Stimulated activated effector memory CD8-positive, alpha-beta T cell treated with anti-CD3 and anti-CD28 coated beads, Interleukin-12 subunit alpha, Interleukin-12 subunit beta, amount 100 ng/mL, for 72 hours (primary cell): ENCODE measurements around the gene GAS6.
"Not testable (repeated sequence)": the region's sequence is repeated elsewhere in the genome, so short reads cannot be mapped to it uniquely, and the experiment has no call there.

ENCODE experiments used
- ATAC-seq: fragments of 150-1000 bp; cut with Tn5 transposase; 2 replicates; pipeline ENCODE4 v1.10.0; 2021
- DNase-seq, 2 donors: peaks; one replicate each; pipeline ENCODE4 v3.0.0; 2021 to 2022; ENCODE audit warnings: low spot score in 2 of 2
- H3K27ac Mint-ChIP-seq: one replicate; pipeline ENCODE4 v1.8.0; 2022; ENCODE audit warnings: mild to moderate bottlenecking, mixed read lengths
- H3K36me3 Mint-ChIP-seq: one replicate; pipeline ENCODE4 v1.8.0; 2022; ENCODE audit warnings: mild to moderate bottlenecking, mixed read lengths
- H3K4me1 Mint-ChIP-seq: one replicate; pipeline ENCODE4 v1.8.0; 2022; ENCODE audit warnings: mixed read lengths
- H3K4me3 Mint-ChIP-seq: one replicate; pipeline ENCODE4 v1.8.0; 2022; ENCODE audit warnings: mild to moderate bottlenecking, mixed read lengths
- H3K9me3 Mint-ChIP-seq: one replicate; pipeline ENCODE4 v1.8.0; 2022; ENCODE audit warnings: mixed read lengths

The GAS6 gene

GRCh38 chr13:113843063-113843654 lies 20.7 kb downstream of the GAS6 start:
- H3K4me1 Mint-ChIP-seq, result peaks cover 50% of the 10 kb centered on the region
- peaks cover 5% of the 10 kb centered on the region for H3K36me3 Mint-ChIP-seq
- ATAC-seq, result no peak
- H3K4me3 Mint-ChIP-seq, result no peak overlapping the region
- peaks cover 5% of the 10 kb centered on the region for H3K9me3 Mint-ChIP-seq
- no peak for DNase-seq
- H3K27ac Mint-ChIP-seq, result no peak overlapping the region

- Mint-ChIP-seq H3K4me3 (no peak overlapping the region), H3K27ac (peak overlapping the region; percentile 7)
Measured at GRCh38 chr13:113842336-113843062, 21.4 kb downstream of the GAS6 start.

GRCh38 chr13:113841353-113841650 lies 22.6 kb downstream of the GAS6 start:
- Mint-ChIP-seq H3K4me3 (no peak overlapping the region), H3K36me3 (peaks cover 5% of the 10 kb centered on the region), H3K4me1 (peaks cover 54% of the 10 kb centered on the region), H3K9me3 (peaks cover 5% of the 10 kb centered on the region), H3K27ac (peak overlapping the region; percentile 7)
- no peak for ATAC-seq
- DNase-seq, result no peak

More at GRCh38 chr13:113842336-113843062, 21.4 kb downstream of the GAS6 start:
- no peak for DNase-seq
- Mint-ChIP-seq H3K36me3 (peaks cover 5% of the 10 kb centered on the region), H3K9me3 (peaks cover 5% of the 10 kb centered on the region), H3K4me1 (peaks cover 53% of the 10 kb centered on the region)
- no peak for ATAC-seq

GRCh38 chr13:113840541-113841352 lies 23.1 kb downstream of the GAS6 start:
- H3K4me3 Mint-ChIP-seq, result no peak overlapping the region
- H3K9me3 Mint-ChIP-seq, result peaks cover 5% of the 10 kb centered on the region
- H3K36me3 Mint-ChIP-seq, result peaks cover 5% of the 10 kb centered on the region
- H3K27ac Mint-ChIP-seq, result peak overlapping the region; percentile 7
- ATAC-seq, result no peak
- DNase-seq, result no peak
- H3K4me1 Mint-ChIP-seq, result peaks cover 48% of the 10 kb centered on the region

- Mint-ChIP-seq H3K9me3 (peaks cover 5% of the 10 kb centered on the region), H3K4me1 (peaks cover 37% of the 10 kb centered on the region), H3K36me3 (peaks cover 3% of the 10 kb centered on the region), H3K4me3 (no peak overlapping the region), H3K27ac (no peak overlapping the region)
- ATAC-seq (no peak), DNase-seq (no peak)
Measured at GRCh38 chr13:113839536-113840204, 24.2 kb downstream of the GAS6 start.

GRCh38 chr13:113838711-113839201 lies 25.1 kb downstream of the GAS6 start:
- no peak overlapping the region for H3K27ac Mint-ChIP-seq
- peaks cover 28% of the 10 kb centered on the region for H3K4me1 Mint-ChIP-seq
- no peak overlapping the region for H3K4me3 Mint-ChIP-seq
- H3K36me3 Mint-ChIP-seq, result no peaks in the 10 kb centered on the region
- peaks cover 5% of the 10 kb centered on the region for H3K9me3 Mint-ChIP-seq
- no peak for DNase-seq
- ATAC-seq, result no peak

GRCh38 chr13:113837560-113838355 lies 26.1 kb downstream of the GAS6 start:
- ATAC-seq (peak; percentile 27), DNase-seq (no peak)
- Mint-ChIP-seq H3K27ac (peak overlapping the region; percentile 67), H3K4me1 (peaks cover 24% of the 10 kb centered on the region), H3K36me3 (no peaks in the 10 kb centered on the region), H3K4me3 (no peak overlapping the region), H3K9me3 (peaks cover 5% of the 10 kb centered on the region)

GRCh38 chr13:113836768-113837559 lies 26.9 kb downstream of the GAS6 start:
- ATAC-seq, result peak; percentile 6
- Mint-ChIP-seq H3K9me3 (peaks cover 3% of the 10 kb centered on the region), H3K27ac (peak overlapping the region; percentile 67), H3K4me3 (no peak overlapping the region), H3K36me3 (no peaks in the 10 kb centered on the region), H3K4me1 (peaks cover 20% of the 10 kb centered on the region)
- no peak for DNase-seq

GRCh38 chr13:113835461-113836270 lies 28.2 kb downstream of the GAS6 start:
- Mint-ChIP-seq H3K4me3 (no peak overlapping the region), H3K27ac (no peak overlapping the region), H3K9me3 (no peaks in the 10 kb centered on the region), H3K4me1 (peaks cover 10% of the 10 kb centered on the region), H3K36me3 (no peaks in the 10 kb centered on the region)
- ATAC-seq, result no peak
- DNase-seq, result no peak

- Mint-ChIP-seq H3K36me3 (no peaks in the 10 kb centered on the region), H3K27ac (no peak overlapping the region), H3K9me3 (no peaks in the 10 kb centered on the region), H3K4me1 (peaks cover 10% of the 10 kb centered on the region), H3K4me3 (no peak overlapping the region)
- DNase-seq, result no peak
- ATAC-seq, result no peak
Measured at GRCh38 chr13:113834496-113835200, 29.2 kb downstream of the GAS6 start.

GRCh38 chr13:113834006-113834405 lies 29.9 kb downstream of the GAS6 start:
- H3K9me3 Mint-ChIP-seq, H3K27ac Mint-ChIP-seq: not testable (repeated sequence)

GRCh38 chr13:113833111-113833830 lies 30.6 kb downstream of the GAS6 start:
- Mint-ChIP-seq H3K27ac (no peak overlapping the region), H3K4me1 (peaks cover 10% of the 10 kb centered on the region), H3K9me3 (no peaks in the 10 kb centered on the region), H3K36me3 (no peaks in the 10 kb centered on the region), H3K4me3 (no peak overlapping the region)
- DNase-seq, result no peak
- no peak for ATAC-seq

More at GRCh38 chr13:113834006-113834405, 29.9 kb downstream of the GAS6 start:
- not testable (repeated sequence) for H3K4me3 Mint-ChIP-seq, DNase-seq, H3K36me3 Mint-ChIP-seq, ATAC-seq
- H3K4me1 Mint-ChIP-seq, result peaks cover 10% of the 10 kb centered on the region
